Prostate gland (tissue), 2 donors: ENCODE data around the gene GINS2. TPM values are rescaled to one million over a fixed set of nuclear protein-coding genes. Genes with fewer than 3 reads are reported as not detected.

ENCODE experiments used
- DNase-seq: peaks from one replicate; pipeline ENCODE4 v3.0.0-alpha.2; 2019; ENCODE audit warnings: low spot score
- H3K27ac ChIP-seq, 2 donors: fragments of 200-600 bp; sonication (generic); 2 replicates each; pipeline ENCODE4 v1.5.1; 2017 to 2019
- H3K27me3 ChIP-seq: fragments of 200-600 bp; sonication (generic); replicated peaks from 2 replicates; pipeline ENCODE4 v1.5.1; 2019; ENCODE audit not compliant: insufficient read depth
- H3K36me3 ChIP-seq, 2 donors: fragments of 200-600 bp; sonication (generic); 1 replicate in 1 of 2; 2 replicates in 1 of 2; pipeline versions ENCODE4 v1.5.1 to v1.8.1; 2017 to 2019
- H3K4me1 ChIP-seq: fragments of 200-600 bp; sonication (generic); replicated peaks from 2 replicates; pipeline ENCODE4 v1.5.1; 2019
- H3K4me3 ChIP-seq, 2 donors: fragments of 200-600 bp; sonication (generic); 2 replicates each; pipeline ENCODE4 v1.5.1; 2017 to 2019
- H3K9me3 ChIP-seq: fragments of 200-600 bp; sonication (generic); 2 replicates; pipeline ENCODE4 v1.5.1; 2017
- POLR2A ChIP-seq: fragments of 450-650 bp; IDR thresholded peaks from one replicate; pipeline ENCODE4 v1.6.1; 2016; ENCODE audit warnings: antibody characterized with exemption, mild to moderate bottlenecking
- POLR2AphosphoS5 ChIP-seq: sonication (generic); formaldehyde crosslinking; IDR thresholded peaks from one replicate; pipeline ENCODE4 v1.6.1; 2017; ENCODE audit warnings: antibody characterized with exemption
- WGBS: methylation state at CpG from one replicate; pipeline ENCODE4 v1.1.5; 2018; 5-methylcytosine and 5-hydroxymethylcytosine counted together
- intact Hi-C: fragments of 100-400 bp; cut with DNase I; formaldehyde crosslinking; loops from one replicate; pipeline ENCODE4 v1.14.2; 2022
- total RNA-seq, 2 donors: library from RNA; depleted of rRNA; stranded (reverse); fragments of >200 nt; gene quantifications; one replicate each; pipeline ENCODE4 v1.1.0, GENCODE V29; 2016
- TF ChIP-seq, protein P1 (sequence below), 4 experiments: fragments of 200-600 bp in 2 of 4; fragments of 450-650 bp in 2 of 4; sonication (generic) in 2 of 4; IDR thresholded peaks; 1 replicate in 3 of 4; 2 replicates in 1 of 4; pipeline ENCODE4 v1.5.1; 2016 to 2019; ENCODE audit warnings: antibody characterized with exemption in 4 of 4, mild to moderate bottlenecking in 2 of 4, moderate library complexity in 2 of 4

The GINS2 gene
- total RNA-seq, 2 donors from 2014 or later: 4.5 to 6.2 TPM

DNA sequence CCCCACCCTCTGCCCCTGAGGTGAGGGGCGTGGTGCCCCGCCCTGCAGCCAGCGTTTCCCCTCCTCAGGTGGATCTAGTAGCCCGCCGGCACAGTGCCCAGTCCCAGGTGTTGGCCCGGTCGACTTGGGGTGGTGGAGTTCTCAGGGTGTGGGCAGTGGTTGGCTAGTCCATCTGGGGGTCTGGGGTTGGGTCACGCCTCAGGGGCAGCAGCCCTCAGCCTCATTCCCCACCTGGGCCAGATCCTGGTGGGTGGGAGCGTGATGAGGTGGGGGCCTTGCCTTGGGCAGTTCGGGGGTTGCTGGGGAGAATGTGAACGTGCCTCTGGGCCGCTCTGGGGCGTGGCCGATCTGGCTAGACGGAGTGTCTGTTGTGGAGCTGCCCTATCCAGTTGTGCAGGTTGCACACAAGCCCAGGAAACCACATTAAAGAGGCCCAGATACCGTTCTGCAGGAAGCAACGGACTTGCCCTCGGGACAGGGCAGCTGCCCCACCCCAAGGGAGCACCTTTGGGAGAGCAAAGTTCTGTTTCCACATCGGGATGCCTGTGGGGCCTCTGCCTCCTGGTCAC, 43.6 kb downstream of the GINS2 start:
- WGBS: 60% methylated on average over 19 of the region's 19 CpGs
- peaks cover 19% of the 10 kb centered on the region for H3K4me1 ChIP-seq
- intact Hi-C loops: no loop called here
- TF ChIP-seq POLR2A: no peak
- TF ChIP-seq POLR2AphosphoS5: no peak
- TF ChIP-seq, protein P1, sequence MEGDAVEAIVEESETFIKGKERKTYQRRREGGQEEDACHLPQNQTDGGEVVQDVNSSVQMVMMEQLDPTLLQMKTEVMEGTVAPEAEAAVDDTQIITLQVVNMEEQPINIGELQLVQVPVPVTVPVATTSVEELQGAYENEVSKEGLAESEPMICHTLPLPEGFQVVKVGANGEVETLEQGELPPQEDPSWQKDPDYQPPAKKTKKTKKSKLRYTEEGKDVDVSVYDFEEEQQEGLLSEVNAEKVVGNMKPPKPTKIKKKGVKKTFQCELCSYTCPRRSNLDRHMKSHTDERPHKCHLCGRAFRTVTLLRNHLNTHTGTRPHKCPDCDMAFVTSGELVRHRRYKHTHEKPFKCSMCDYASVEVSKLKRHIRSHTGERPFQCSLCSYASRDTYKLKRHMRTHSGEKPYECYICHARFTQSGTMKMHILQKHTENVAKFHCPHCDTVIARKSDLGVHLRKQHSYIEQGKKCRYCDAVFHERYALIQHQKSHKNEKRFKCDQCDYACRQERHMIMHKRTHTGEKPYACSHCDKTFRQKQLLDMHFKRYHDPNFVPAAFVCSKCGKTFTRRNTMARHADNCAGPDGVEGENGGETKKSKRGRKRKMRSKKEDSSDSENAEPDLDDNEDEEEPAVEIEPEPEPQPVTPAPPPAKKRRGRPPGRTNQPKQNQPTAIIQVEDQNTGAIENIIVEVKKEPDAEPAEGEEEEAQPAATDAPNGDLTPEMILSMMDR (IDR thresholded peaks at IDR 0.05): no peak
- H3K27ac ChIP-seq: no peak overlapping the region
- H3K36me3 ChIP-seq: no peaks in the 10 kb centered on the region
- DNase-seq: no peak
- H3K4me3 ChIP-seq: no peak overlapping the region
- no peaks in the 10 kb centered on the region for H3K27me3 ChIP-seq
- H3K9me3 ChIP-seq: no peaks in the 10 kb centered on the region

GRCh38 chr16:85644093-85644712, 44.6 kb downstream of the GINS2 start:
- H3K27ac ChIP-seq: no peak overlapping the region
- no peaks in the 10 kb centered on the region for H3K36me3 ChIP-seq
- peaks cover 23% of the 10 kb centered on the region for H3K4me1 ChIP-seq
- H3K9me3 ChIP-seq: no peaks in the 10 kb centered on the region
- H3K4me3 ChIP-seq: no peak overlapping the region
- 94% methylated on average over 21 of the region's 21 CpGs for WGBS
- intact Hi-C loops: no loop called here
- TF ChIP-seq, protein P1 (IDR thresholded peaks at IDR 0.05): no peak
- TF ChIP-seq POLR2A (no peak), POLR2AphosphoS5 (no peak)
- no peaks in the 10 kb centered on the region for H3K27me3 ChIP-seq
- no peak for DNase-seq

- H3K4me3 ChIP-seq: no peak overlapping the region
- H3K36me3 ChIP-seq: no peaks in the 10 kb centered on the region
- peaks cover 28% of the 10 kb centered on the region for H3K4me1 ChIP-seq
- intact Hi-C loops: no loop called here
- TF ChIP-seq POLR2AphosphoS5: no peak
- TF ChIP-seq, protein P1 (IDR thresholded peaks at IDR 0.05): no peak
- H3K27me3 ChIP-seq: no peaks in the 10 kb centered on the region
- DNase-seq: no peak
- H3K27ac ChIP-seq: no peak overlapping the region
- H3K9me3 ChIP-seq: no peaks in the 10 kb centered on the region
- 69% methylated on average over 8 of the region's 8 CpGs for WGBS
Observed at GRCh38 chr16:85643631-85644030, 45.1 kb downstream of the GINS2 start.

DNA sequence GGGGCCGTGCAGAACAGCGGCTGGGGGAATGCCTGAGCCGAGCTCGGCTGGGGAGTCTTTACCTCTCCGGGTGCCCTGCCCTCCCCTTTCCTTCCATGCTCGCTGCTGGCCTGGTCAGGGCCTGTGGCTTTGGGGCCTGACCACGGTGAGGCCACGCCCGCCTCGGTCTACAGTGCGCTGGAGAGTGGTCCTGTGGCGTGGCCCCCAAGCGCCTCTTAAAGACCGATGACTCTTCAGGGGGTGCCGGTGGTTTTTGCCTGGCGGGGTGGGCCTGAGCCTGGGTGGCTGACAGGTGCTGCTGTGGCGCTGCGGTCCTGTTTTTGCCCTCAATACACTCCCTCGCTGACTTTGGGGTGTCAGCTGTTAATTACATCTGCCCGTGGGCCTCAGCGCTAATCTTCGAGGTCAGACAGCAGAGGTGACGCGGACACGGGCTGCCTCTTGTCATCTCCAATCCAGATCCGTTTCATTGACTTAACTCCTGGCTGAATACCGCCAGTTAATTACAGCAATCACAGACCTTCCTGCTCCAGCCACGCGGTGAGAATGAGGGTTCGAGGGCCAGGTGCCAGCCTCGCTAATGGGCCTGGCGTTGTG, 45.9 kb downstream of the GINS2 start:
- Histone ChIP-seq H3K9me3 (no peaks in the 10 kb centered on the region), H3K27ac (no peak overlapping the region), H3K4me3 (no peak overlapping the region), H3K36me3 (no peaks in the 10 kb centered on the region), H3K4me1 (peaks cover 36% of the 10 kb centered on the region), H3K27me3 (no peaks in the 10 kb centered on the region)
- WGBS: 90% methylated on average over 32 of the region's 32 CpGs
- DNase-seq: no peak
- TF ChIP-seq POLR2AphosphoS5 (no peak), POLR2A (no peak)
- TF ChIP-seq, protein P1 (IDR thresholded peaks at IDR 0.05): no peak
- intact Hi-C loops: no loop called here

DNA sequence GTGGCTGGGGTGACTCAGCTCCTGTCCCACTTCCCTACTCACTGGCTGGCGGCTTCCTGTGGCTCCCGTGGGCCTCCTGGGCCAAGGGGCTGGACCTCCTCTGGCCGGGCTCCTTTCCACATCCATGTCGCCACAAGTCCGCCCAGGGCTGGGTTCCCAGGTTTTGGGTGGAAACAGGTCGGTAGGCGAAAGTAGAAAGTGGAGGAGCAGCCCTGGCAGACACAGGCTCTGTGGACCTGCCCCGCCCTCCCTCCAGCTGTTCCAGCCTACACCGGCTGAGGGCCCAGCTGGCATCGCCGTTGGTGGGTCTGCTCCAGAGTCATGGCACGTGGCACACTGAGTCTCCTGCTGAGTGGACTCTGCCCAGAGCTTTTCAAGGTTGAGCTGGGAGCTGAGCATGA, 47.0 kb downstream of the GINS2 start:
- intact Hi-C loops: no loop called here
- DNase-seq: peak; percentile 66
- TF ChIP-seq POLR2A (no peak), POLR2AphosphoS5 (peak; percentile 49)
- TF ChIP-seq, protein P1 (IDR thresholded peaks at IDR 0.05): peak in 1 of 4 experiments; percentile 7
- H3K36me3 ChIP-seq: no peaks in the 10 kb centered on the region
- H3K27me3 ChIP-seq: no peaks in the 10 kb centered on the region
- H3K27ac ChIP-seq: peak overlapping the region in 1 of 2 donors; percentile 4
- no peak overlapping the region for H3K4me3 ChIP-seq
- H3K9me3 ChIP-seq: no peaks in the 10 kb centered on the region
- WGBS: 33% methylated on average over 12 of the region's 12 CpGs
- peaks cover 37% of the 10 kb centered on the region for H3K4me1 ChIP-seq
